DOHH2 (cell line): ENCODE data around the gene CEACAM19.

Experiments used
- H3F3A ChIP-seq: fragments of 200-600 bp; sonication (generic), shearing (Covaris generic); 2 replicates; pipeline ENCODE4 v1.6.0; 2016; ENCODE audit warnings: antibody characterized with exemption, mild to moderate bottlenecking; ENCODE audit not compliant: control insufficient read depth, insufficient read depth
- H3K27ac ChIP-seq: fragments of 200-600 bp; sonication (generic); 2 replicates; pipeline ENCODE4 v1.5.1; 2014; ENCODE audit warnings: low read depth, mild to moderate bottlenecking, low read length, moderate library complexity
- H3K27me3 ChIP-seq: fragments of 200-600 bp; sonication (generic); 2 replicates; pipeline ENCODE4 v1.6.1; 2014; ENCODE audit warnings: mild to moderate bottlenecking, low read length, mixed read lengths; ENCODE audit not compliant: control insufficient read depth
- H3K36me3 ChIP-seq: fragments of 200-600 bp; sonication (generic); 2 replicates; pipeline ENCODE4 v1.6.1; 2014; ENCODE audit warnings: mild to moderate bottlenecking, low read length, moderate library complexity, mixed read lengths; ENCODE audit not compliant: control insufficient read depth
- H3K4me1 ChIP-seq: fragments of 200-600 bp; sonication (generic); 2 replicates; pipeline ENCODE4 v1.6.1; 2014; ENCODE audit warnings: mild to moderate bottlenecking, low read length, mixed read lengths; ENCODE audit not compliant: control insufficient read depth
- H3K4me2 ChIP-seq: fragments of 200-600 bp; sonication (generic); 2 replicates; pipeline ENCODE4 v1.6.0; 2014; ENCODE audit warnings: mild to moderate bottlenecking, low read length, moderate library complexity
- H3K4me3 ChIP-seq: fragments of 200-600 bp; sonication (generic); 2 replicates; pipeline ENCODE4 v1.5.1; 2014; ENCODE audit warnings: mild to moderate bottlenecking, low read length, mixed read lengths
- H3K79me2 ChIP-seq: fragments of 200-600 bp; sonication (generic); 2 replicates; pipeline ENCODE4 v1.6.1; 2014; ENCODE audit warnings: mild to moderate bottlenecking, low read length, mixed read lengths; ENCODE audit not compliant: control insufficient read depth
- H3K9me2 ChIP-seq: fragments of 200-600 bp; sonication (generic); replicated peaks from 2 replicates; pipeline ENCODE4 v1.6.1; 2014; ENCODE audit warnings: mild to moderate bottlenecking, low read length, mixed read lengths; ENCODE audit not compliant: control insufficient read depth
- H3K9me3 ChIP-seq: fragments of 200-600 bp; sonication (generic); 2 replicates; pipeline ENCODE4 v1.6.1; 2014; ENCODE audit warnings: antibody characterized with exemption, low read length, mixed read lengths; ENCODE audit not compliant: control insufficient read depth, insufficient read depth
- H4K20me1 ChIP-seq: fragments of 200-600 bp; sonication (generic); 2 replicates; pipeline ENCODE4 v1.6.0; 2014; ENCODE audit warnings: low read depth, mild to moderate bottlenecking, antibody characterized with exemption, low read length, moderate library complexity; ENCODE audit not compliant: control insufficient read depth, insufficient read depth
- EZH2phosphoT487 ChIP-seq: fragments of 200-600 bp; sonication (generic); IDR thresholded peaks from 2 replicates; pipeline ENCODE4 v1.6.1; 2017; ENCODE audit warnings: borderline replicate concordance, mild to moderate bottlenecking, antibody characterized with exemption, low read length, moderate library complexity, mixed read lengths
- TF ChIP-seq, protein P1 (sequence below): fragments of 200-600 bp; sonication (generic); IDR thresholded peaks from one replicate; pipeline ENCODE4 v1.5.1; 2014; ENCODE audit warnings: antibody characterized with exemption, mild to moderate bottlenecking, low read depth, low read length; ENCODE audit not compliant: poor library complexity, severe bottlenecking

CEACAM19 gene

DNA sequence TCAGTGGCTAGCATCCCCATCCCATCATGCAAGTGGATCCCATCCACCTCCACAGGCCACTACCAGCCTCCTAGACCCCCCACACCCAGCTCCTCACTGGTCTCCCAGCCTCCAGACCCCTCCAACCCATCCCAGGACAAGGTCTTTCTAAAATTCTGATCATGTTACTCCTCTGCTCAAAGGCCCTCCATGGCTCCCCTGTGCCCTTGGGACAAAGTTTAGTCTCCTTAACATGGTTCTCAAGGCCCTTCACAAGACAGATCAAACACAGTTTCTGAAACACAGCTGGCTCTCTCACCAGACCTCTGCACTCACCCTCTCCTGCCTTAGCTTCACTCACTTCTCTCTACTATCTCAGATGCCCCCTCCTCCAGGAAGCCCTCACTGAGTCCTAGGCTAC, 9.3 kb downstream of the CEACAM19 start:
- H3K27ac ChIP-seq, result no peak overlapping the region
- no peak for TF ChIP-seq EZH2phosphoT487
- TF ChIP-seq, protein P1, sequence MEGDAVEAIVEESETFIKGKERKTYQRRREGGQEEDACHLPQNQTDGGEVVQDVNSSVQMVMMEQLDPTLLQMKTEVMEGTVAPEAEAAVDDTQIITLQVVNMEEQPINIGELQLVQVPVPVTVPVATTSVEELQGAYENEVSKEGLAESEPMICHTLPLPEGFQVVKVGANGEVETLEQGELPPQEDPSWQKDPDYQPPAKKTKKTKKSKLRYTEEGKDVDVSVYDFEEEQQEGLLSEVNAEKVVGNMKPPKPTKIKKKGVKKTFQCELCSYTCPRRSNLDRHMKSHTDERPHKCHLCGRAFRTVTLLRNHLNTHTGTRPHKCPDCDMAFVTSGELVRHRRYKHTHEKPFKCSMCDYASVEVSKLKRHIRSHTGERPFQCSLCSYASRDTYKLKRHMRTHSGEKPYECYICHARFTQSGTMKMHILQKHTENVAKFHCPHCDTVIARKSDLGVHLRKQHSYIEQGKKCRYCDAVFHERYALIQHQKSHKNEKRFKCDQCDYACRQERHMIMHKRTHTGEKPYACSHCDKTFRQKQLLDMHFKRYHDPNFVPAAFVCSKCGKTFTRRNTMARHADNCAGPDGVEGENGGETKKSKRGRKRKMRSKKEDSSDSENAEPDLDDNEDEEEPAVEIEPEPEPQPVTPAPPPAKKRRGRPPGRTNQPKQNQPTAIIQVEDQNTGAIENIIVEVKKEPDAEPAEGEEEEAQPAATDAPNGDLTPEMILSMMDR, result no peak
- H3K79me2 ChIP-seq, result no peaks in the 10 kb centered on the region
- H3F3A ChIP-seq, result no peaks in the 10 kb centered on the region
- no peaks in the 10 kb centered on the region for H3K9me3 ChIP-seq
- peaks cover 7% of the 10 kb centered on the region for H3K4me1 ChIP-seq
- no peaks in the 10 kb centered on the region for H3K27me3 ChIP-seq
- H3K36me3 ChIP-seq, result no peaks in the 10 kb centered on the region
- H3K9me2 ChIP-seq, result no peaks in the 10 kb centered on the region
- no peaks in the 10 kb centered on the region for H4K20me1 ChIP-seq
- no peak overlapping the region for H3K4me2 ChIP-seq
- H3K4me3 ChIP-seq, result no peak overlapping the region

- Histone ChIP-seq H3K9me2 (no peaks in the 10 kb centered on the region), H3K4me3 (no peak overlapping the region), H3K27ac (no peak overlapping the region), H3K9me3 (no peaks in the 10 kb centered on the region), H3K36me3 (no peaks in the 10 kb centered on the region), H3F3A (no peaks in the 10 kb centered on the region), H4K20me1 (no peaks in the 10 kb centered on the region), H3K4me2 (no peak overlapping the region), H3K27me3 (peaks cover 7% of the 10 kb centered on the region), H3K79me2 (no peaks in the 10 kb centered on the region), H3K4me1 (peaks cover 19% of the 10 kb centered on the region)
- no peak for TF ChIP-seq EZH2phosphoT487
- TF ChIP-seq, protein P1, result no peak
Observed at GRCh38 chr19:44681992-44682790, 10.9 kb downstream of the CEACAM19 start.

GRCh38 chr19:44682807-44683206, 11.5 kb downstream of the CEACAM19 start:
- no peak overlapping the region for H3K27ac ChIP-seq
- H3K79me2 ChIP-seq, result no peaks in the 10 kb centered on the region
- H3F3A ChIP-seq, result no peaks in the 10 kb centered on the region

More at GRCh38 chr19:44682807-44683206, 11.5 kb downstream of the CEACAM19 start:
- peaks cover 19% of the 10 kb centered on the region for H3K4me1 ChIP-seq
- H3K4me2 ChIP-seq, result no peak overlapping the region
- TF ChIP-seq, protein P1, result no peak
- no peak for TF ChIP-seq EZH2phosphoT487
- H3K9me3 ChIP-seq, result no peaks in the 10 kb centered on the region
- peaks cover 10% of the 10 kb centered on the region for H3K27me3 ChIP-seq
- H3K4me3 ChIP-seq, result no peak overlapping the region
- no peaks in the 10 kb centered on the region for H3K9me2 ChIP-seq
- no peaks in the 10 kb centered on the region for H4K20me1 ChIP-seq
- no peaks in the 10 kb centered on the region for H3K36me3 ChIP-seq
